ENCODE data around the gene CAVIN4.

CAVIN4 gene

GRCh38 chr9:100575765-100576386 lies 2.0 kb upstream of the CAVIN4 start:
- Histone ChIP-seq H3K27me3 (replicated peaks; ENCODE audit: control insufficient read depth, insufficient read depth, low read length) (no peaks in the 10 kb centered on the region), H3K9ac (ENCODE audit: low read length) (no peak overlapping the region), H3K4me1 (ENCODE audit: control insufficient read depth, insufficient read depth, low read length) (peaks cover 55% of the 10 kb centered on the region), H3K9me3 (ENCODE audit: control insufficient read depth, low read length) (no peaks in the 10 kb centered on the region), H3K36me3 (ENCODE audit: control insufficient read depth, insufficient read depth, low read length, severe bottlenecking) (no peaks in the 10 kb centered on the region), H3K4me3 (ENCODE audit: low read length) (no peak overlapping the region)
- DNase-seq (ENCODE audit: low read depth) = peak; percentile 64

- Histone ChIP-seq H3K4me1 (ENCODE audit: control insufficient read depth, insufficient read depth, low read length) (peaks cover 50% of the 10 kb centered on the region), H3K9me3 (ENCODE audit: control insufficient read depth, low read length) (no peaks in the 10 kb centered on the region), H3K9ac (ENCODE audit: low read length) (no peak overlapping the region), H3K4me3 (ENCODE audit: low read length) (peak overlapping the region; percentile 69), H3K36me3 (ENCODE audit: control insufficient read depth, insufficient read depth, low read length, severe bottlenecking) (no peaks in the 10 kb centered on the region), H3K27me3 (replicated peaks; ENCODE audit: control insufficient read depth, insufficient read depth, low read length) (no peaks in the 10 kb centered on the region)
- no peak for DNase-seq (ENCODE audit: low read depth)
Measured at GRCh38 chr9:100578610-100579009, 731 bp downstream of the CAVIN4 start.

- DNase-seq (ENCODE audit: low read depth) = peak; percentile 69
Measured at GRCh38 chr9:100579665-100580064, 1.8 kb downstream of the CAVIN4 start.

GRCh38 chr9:100580257-100580656 lies 2.4 kb downstream of the CAVIN4 start:
- no peaks in the 10 kb centered on the region for H3K36me3 ChIP-seq (ENCODE audit: control insufficient read depth, insufficient read depth, low read length, severe bottlenecking)
- H3K4me1 ChIP-seq (ENCODE audit: control insufficient read depth, insufficient read depth, low read length) = peaks cover 43% of the 10 kb centered on the region
- H3K9me3 ChIP-seq (ENCODE audit: control insufficient read depth, low read length) = no peaks in the 10 kb centered on the region
- DNase-seq (ENCODE audit: low read depth) = no peak
- no peak overlapping the region for H3K9ac ChIP-seq (ENCODE audit: low read length)
- H3K4me3 ChIP-seq (ENCODE audit: low read length) = no peak overlapping the region
- H3K27me3 ChIP-seq (replicated peaks; ENCODE audit: control insufficient read depth, insufficient read depth, low read length) = no peaks in the 10 kb centered on the region

More at GRCh38 chr9:100579665-100580064, 1.8 kb downstream of the CAVIN4 start:
- Histone ChIP-seq H3K9ac (ENCODE audit: low read length) (no peak overlapping the region), H3K27me3 (replicated peaks; ENCODE audit: control insufficient read depth, insufficient read depth, low read length) (no peaks in the 10 kb centered on the region), H3K9me3 (ENCODE audit: control insufficient read depth, low read length) (no peaks in the 10 kb centered on the region), H3K36me3 (ENCODE audit: control insufficient read depth, insufficient read depth, low read length, severe bottlenecking) (no peaks in the 10 kb centered on the region), H3K4me3 (ENCODE audit: low read length) (peak overlapping the region; percentile 36), H3K4me1 (ENCODE audit: control insufficient read depth, insufficient read depth, low read length) (peaks cover 45% of the 10 kb centered on the region)

GRCh38 chr9:100581081-100581480 lies 3.2 kb downstream of the CAVIN4 start:
- Histone ChIP-seq H3K4me1 (ENCODE audit: control insufficient read depth, insufficient read depth, low read length) (peaks cover 35% of the 10 kb centered on the region), H3K9me3 (ENCODE audit: control insufficient read depth, low read length) (no peaks in the 10 kb centered on the region), H3K27me3 (replicated peaks; ENCODE audit: control insufficient read depth, insufficient read depth, low read length) (no peaks in the 10 kb centered on the region), H3K4me3 (ENCODE audit: low read length) (no peak overlapping the region), H3K36me3 (ENCODE audit: control insufficient read depth, insufficient read depth, low read length, severe bottlenecking) (no peaks in the 10 kb centered on the region), H3K9ac (ENCODE audit: low read length) (no peak overlapping the region)
- DNase-seq (ENCODE audit: low read depth) = no peak

- no peak for DNase-seq (ENCODE audit: low read depth)
- Histone ChIP-seq H3K4me1 (ENCODE audit: control insufficient read depth, insufficient read depth, low read length) (peaks cover 29% of the 10 kb centered on the region), H3K9ac (ENCODE audit: low read length) (no peak overlapping the region), H3K9me3 (ENCODE audit: control insufficient read depth, low read length) (no peaks in the 10 kb centered on the region), H3K36me3 (ENCODE audit: control insufficient read depth, insufficient read depth, low read length, severe bottlenecking) (no peaks in the 10 kb centered on the region), H3K4me3 (ENCODE audit: low read length) (no peak overlapping the region), H3K27me3 (replicated peaks; ENCODE audit: control insufficient read depth, insufficient read depth, low read length) (no peaks in the 10 kb centered on the region)
Measured at GRCh38 chr9:100581661-100582060, 3.8 kb downstream of the CAVIN4 start.

- no peaks in the 10 kb centered on the region for H3K36me3 ChIP-seq (ENCODE audit: control insufficient read depth, insufficient read depth, low read length, severe bottlenecking)
- no peaks in the 10 kb centered on the region for H3K9me3 ChIP-seq (ENCODE audit: control insufficient read depth, low read length)
- H3K4me3 ChIP-seq (ENCODE audit: low read length) = no peak overlapping the region
- no peak overlapping the region for H3K9ac ChIP-seq (ENCODE audit: low read length)
- H3K27me3 ChIP-seq (replicated peaks; ENCODE audit: control insufficient read depth, insufficient read depth, low read length) = no peaks in the 10 kb centered on the region
- peaks cover 14% of the 10 kb centered on the region for H3K4me1 ChIP-seq (ENCODE audit: control insufficient read depth, insufficient read depth, low read length)
- no peak for DNase-seq (ENCODE audit: low read depth)
Measured at GRCh38 chr9:100583014-100583802, 5.3 kb downstream of the CAVIN4 start.

- Histone ChIP-seq H3K9ac (ENCODE audit: low read length) (no peak overlapping the region), H3K4me3 (ENCODE audit: low read length) (no peak overlapping the region), H3K4me1 (ENCODE audit: control insufficient read depth, insufficient read depth, low read length) (peaks cover 13% of the 10 kb centered on the region), H3K36me3 (ENCODE audit: control insufficient read depth, insufficient read depth, low read length, severe bottlenecking) (no peaks in the 10 kb centered on the region), H3K27me3 (replicated peaks; ENCODE audit: control insufficient read depth, insufficient read depth, low read length) (no peaks in the 10 kb centered on the region), H3K9me3 (ENCODE audit: control insufficient read depth, low read length) (no peaks in the 10 kb centered on the region)
- DNase-seq (ENCODE audit: low read depth) = no peak
Measured at GRCh38 chr9:100584951-100585350, 7.1 kb downstream of the CAVIN4 start.

GRCh38 chr9:100586093-100586492 lies 8.2 kb downstream of the CAVIN4 start:
- Histone ChIP-seq H3K4me3 (ENCODE audit: low read length) (no peak overlapping the region), H3K9ac (ENCODE audit: low read length) (no peak overlapping the region), H3K36me3 (ENCODE audit: control insufficient read depth, insufficient read depth, low read length, severe bottlenecking) (no peaks in the 10 kb centered on the region), H3K27me3 (replicated peaks; ENCODE audit: control insufficient read depth, insufficient read depth, low read length) (no peaks in the 10 kb centered on the region), H3K4me1 (ENCODE audit: control insufficient read depth, insufficient read depth, low read length) (peaks cover 17% of the 10 kb centered on the region), H3K9me3 (ENCODE audit: control insufficient read depth, low read length) (no peaks in the 10 kb centered on the region)
- DNase-seq (ENCODE audit: low read depth) = no peak

GRCh38 chr9:100587375-100587774 lies 9.5 kb downstream of the CAVIN4 start:
- no peak for DNase-seq (ENCODE audit: low read depth)

GRCh38 chr9:100589582-100589981 lies 11.7 kb downstream of the CAVIN4 start:
- Histone ChIP-seq H3K9ac (ENCODE audit: low read length) (no peak overlapping the region), H3K4me3 (ENCODE audit: low read length) (no peak overlapping the region), H3K4me1 (ENCODE audit: control insufficient read depth, insufficient read depth, low read length) (peaks cover 19% of the 10 kb centered on the region), H3K27me3 (replicated peaks; ENCODE audit: control insufficient read depth, insufficient read depth, low read length) (no peaks in the 10 kb centered on the region), H3K36me3 (ENCODE audit: control insufficient read depth, insufficient read depth, low read length, severe bottlenecking) (no peaks in the 10 kb centered on the region), H3K9me3 (ENCODE audit: control insufficient read depth, low read length) (no peaks in the 10 kb centered on the region)
- peak; percentile 55 for DNase-seq (ENCODE audit: low read depth)

More at GRCh38 chr9:100587375-100587774, 9.5 kb downstream of the CAVIN4 start:
- H3K4me3 ChIP-seq (ENCODE audit: low read length) = no peak overlapping the region
- no peak overlapping the region for H3K9ac ChIP-seq (ENCODE audit: low read length)
- no peaks in the 10 kb centered on the region for H3K27me3 ChIP-seq (replicated peaks; ENCODE audit: control insufficient read depth, insufficient read depth, low read length)
- H3K9me3 ChIP-seq (ENCODE audit: control insufficient read depth, low read length) = no peaks in the 10 kb centered on the region
- no peaks in the 10 kb centered on the region for H3K36me3 ChIP-seq (ENCODE audit: control insufficient read depth, insufficient read depth, low read length, severe bottlenecking)
- H3K4me1 ChIP-seq (ENCODE audit: control insufficient read depth, insufficient read depth, low read length) = peaks cover 19% of the 10 kb centered on the region

All from adipocyte (in vitro differentiated cells).